GM19438 (cell line): ENCODE results near the gene CST6.

Experiments
- ATAC-seq: cut with Tn5 transposase; IDR thresholded peaks from one replicate; pipeline ENCODE4 v1.9.1; 2021; ENCODE audit warnings: low read depth; ENCODE audit not compliant: unreplicated experiment

CST6 gene

GRCh38 chr11:66011785-66012303 lies at the start of gene CST6:
Gene CST6 (plus strand): TSS chr11:66012008. CDS start chr11:66012045, 37 bp downstream.
- no peak for ATAC-seq

- no peak for ATAC-seq
Observed at GRCh38 chr11:65962141-65962564, 49.7 kb upstream of the CST6 start.

GRCh38 chr11:65964906-65965305 lies 46.9 kb upstream of the CST6 start:
- no peak for ATAC-seq

GRCh38 chr11:65965986-65966762 lies 45.6 kb upstream of the CST6 start:
- no peak for ATAC-seq

- ATAC-seq, result no peak
Observed at GRCh38 chr11:65967329-65967934, 44.4 kb upstream of the CST6 start.

- no peak for ATAC-seq
Observed at GRCh38 chr11:65968600-65969482, 43.0 kb upstream of the CST6 start.

GRCh38 chr11:65972116-65972515 lies 39.7 kb upstream of the CST6 start:
- ATAC-seq, result no peak

GRCh38 chr11:65973439-65974110 lies 38.2 kb upstream of the CST6 start:
- ATAC-seq, result no peak

- no peak for ATAC-seq
Observed at GRCh38 chr11:65975771-65976170, 36.0 kb upstream of the CST6 start.

GRCh38 chr11:65976216-65977176 lies 35.3 kb upstream of the CST6 start:
- no peak for ATAC-seq

GRCh38 chr11:65977621-65978390 lies 34.0 kb upstream of the CST6 start:
- no peak for ATAC-seq

GRCh38 chr11:65978391-65979238 lies 33.2 kb upstream of the CST6 start:
- ATAC-seq, result no peak

- ATAC-seq, result no peak
Observed at GRCh38 chr11:65979261-65979759, 32.5 kb upstream of the CST6 start.

GRCh38 chr11:65981101-65981740 lies 30.6 kb upstream of the CST6 start:
- ATAC-seq, result no peak

GRCh38 chr11:65981972-65982823 lies 29.6 kb upstream of the CST6 start:
- ATAC-seq, result no peak
